Measurements from ENCODE around the gene ALDH1A3.

The ALDH1A3 gene

GRCh38 chr15:100900795-100901169, 21.2 kb downstream of the ALDH1A3 start:
- no peak for DNase-seq (ENCODE audit: extremely low read depth in 1 of 2, low read depth in 1 of 2)

GRCh38 chr15:100901296-100901695, 21.7 kb downstream of the ALDH1A3 start:
- DNase-seq (ENCODE audit: extremely low read depth in 1 of 2, low read depth in 1 of 2) = no peak

- no peak for DNase-seq (ENCODE audit: extremely low read depth in 1 of 2, low read depth in 1 of 2)
These were observed 22.2 kb downstream of the ALDH1A3 start for GRCh38 chr15:100901702-100902435.

GRCh38 chr15:100902436-100903167, 23.0 kb downstream of the ALDH1A3 start:
- DNase-seq (ENCODE audit: extremely low read depth in 1 of 2, low read depth in 1 of 2) = no peak

GRCh38 chr15:100903168-100903554, 23.5 kb downstream of the ALDH1A3 start:
- no peak for DNase-seq (ENCODE audit: extremely low read depth in 1 of 2, low read depth in 1 of 2)

GRCh38 chr15:100905850-100906249, 26.2 kb downstream of the ALDH1A3 start:
- no peak for DNase-seq (ENCODE audit: extremely low read depth in 1 of 2, low read depth in 1 of 2)

GRCh38 chr15:100908466-100908865, 28.8 kb downstream of the ALDH1A3 start:
- DNase-seq (ENCODE audit: extremely low read depth in 1 of 2, low read depth in 1 of 2) = no peak

GRCh38 chr15:100909565-100909964, 29.9 kb downstream of the ALDH1A3 start:
- no peak for DNase-seq (ENCODE audit: extremely low read depth in 1 of 2, low read depth in 1 of 2)

- no peak for DNase-seq (ENCODE audit: extremely low read depth in 1 of 2, low read depth in 1 of 2)
These were observed 30.6 kb downstream of the ALDH1A3 start for GRCh38 chr15:100909989-100910955.

GRCh38 chr15:100911086-100911485, 31.5 kb downstream of the ALDH1A3 start:
- DNase-seq (ENCODE audit: extremely low read depth in 1 of 2, low read depth in 1 of 2) = no peak

- no peak for DNase-seq (ENCODE audit: extremely low read depth in 1 of 2, low read depth in 1 of 2)
These were observed 34.3 kb downstream of the ALDH1A3 start for GRCh38 chr15:100913961-100914360.

- no peak for DNase-seq (ENCODE audit: extremely low read depth in 1 of 2, low read depth in 1 of 2)
These were observed 35.2 kb downstream of the ALDH1A3 start for GRCh38 chr15:100914876-100915275.

- DNase-seq (ENCODE audit: extremely low read depth in 1 of 2, low read depth in 1 of 2) = peak; percentile 3 to 40
These were observed 38.5 kb downstream of the ALDH1A3 start for GRCh38 chr15:100918034-100918689.

- no peak for DNase-seq (ENCODE audit: extremely low read depth in 1 of 2, low read depth in 1 of 2)
These were observed 39.3 kb downstream of the ALDH1A3 start, which contains the start of gene LRRK1 for GRCh38 chr15:100918690-100919480. Gene LRRK1 (plus strand): TSS chr15:100919357. CDS start chr15:100924633, 5,276 bp downstream.

GRCh38 chr15:100919481-100920405, 40.1 kb downstream of the ALDH1A3 start:
- no peak for DNase-seq (ENCODE audit: extremely low read depth in 1 of 2, low read depth in 1 of 2)

GRCh38 chr15:100920516-100921135, 41.0 kb downstream of the ALDH1A3 start:
- DNase-seq (ENCODE audit: extremely low read depth in 1 of 2, low read depth in 1 of 2) = no peak

- DNase-seq (ENCODE audit: extremely low read depth in 1 of 2, low read depth in 1 of 2) = no peak
These were observed 42.8 kb downstream of the ALDH1A3 start for GRCh38 chr15:100922192-100923040.

All from activated CD8-positive, alpha-beta memory T cell treated with anti-CD3 and anti-CD28 coated beads for 1 hour (primary cell).